Neuronal stem cell (in vitro differentiated cells): ENCODE data around the gene PIK3R1.

ENCODE experiments used
- DNase-seq: peaks from one replicate; pipeline ENCODE4 v3.0.0-alpha.2; 2013; ENCODE audit warnings: low spot score
- H2AFZ ChIP-seq: one replicate; pipeline ENCODE4 v1.6.1; 2013; ENCODE audit warnings: mild to moderate bottlenecking, low read length, inconsistent platforms
- H2AK5ac ChIP-seq: 2 replicates; pipeline ENCODE4 v1.6.1; 2013; ENCODE audit warnings: low read depth, mild to moderate bottlenecking, inconsistent platforms, low read length, moderate library complexity, mixed read lengths
- H2BK120ac ChIP-seq: 2 replicates; pipeline ENCODE4 v1.6.1; 2013; ENCODE audit warnings: low read depth, mild to moderate bottlenecking, inconsistent platforms, low read length, moderate library complexity, mixed read lengths
- H2BK12ac ChIP-seq: one replicate; pipeline ENCODE4 v1.6.1; 2013; ENCODE audit warnings: low read length, inconsistent platforms
- H2BK15ac ChIP-seq: 2 replicates; pipeline ENCODE4 v1.6.1; 2013; ENCODE audit warnings: mild to moderate bottlenecking, low read length, inconsistent platforms, mixed read lengths
- H2BK5ac ChIP-seq: one replicate; pipeline ENCODE4 v1.6.1; 2013; ENCODE audit warnings: inconsistent platforms, mild to moderate bottlenecking, low read length, moderate library complexity
- H3K14ac ChIP-seq: one replicate; pipeline ENCODE4 v1.6.1; 2013; ENCODE audit warnings: low read length, inconsistent platforms
- H3K18ac ChIP-seq: 2 replicates; pipeline ENCODE4 v1.6.1; 2013; ENCODE audit warnings: low read length, inconsistent platforms
- H3K23ac ChIP-seq: 2 replicates; pipeline ENCODE4 v1.6.1; 2013; ENCODE audit warnings: low read depth, mild to moderate bottlenecking, mixed read lengths, low read length, inconsistent platforms; ENCODE audit not compliant: poor library complexity
- H3K27ac ChIP-seq: replicated peaks from 3 replicates; pipeline ENCODE4 v1.5.1; 2013; ENCODE audit warnings: low read length, inconsistent platforms
- H3K27me3 ChIP-seq, 3 experiments: 2 replicates each; pipeline ENCODE4 v1.6.1; 2013; ENCODE audit warnings: low read length in 3 of 3, mild to moderate bottlenecking in 2 of 3, inconsistent platforms in 1 of 3, low read depth in 1 of 3, mixed read lengths in 1 of 3, moderate library complexity in 1 of 3; ENCODE audit not compliant: control insufficient read depth in 3 of 3, insufficient read depth in 3 of 3
- H3K36me3 ChIP-seq, 2 donors: replicated peaks in 1 of 2; 2 replicates each; pipeline ENCODE4 v1.6.1; 2013; ENCODE audit warnings: low read length in 2 of 2; ENCODE audit not compliant: control insufficient read depth in 2 of 2, insufficient read depth in 2 of 2
- H3K4ac ChIP-seq: 2 replicates; pipeline ENCODE4 v1.6.1; 2013; ENCODE audit warnings: inconsistent platforms, mild to moderate bottlenecking, low read length, moderate library complexity
- H3K4me1 ChIP-seq, 2 donors: 1 replicate in 1 of 2; 2 replicates in 1 of 2; pipeline ENCODE4 v1.6.1; 2013; ENCODE audit warnings: low read length in 2 of 2, low read depth in 1 of 2; ENCODE audit not compliant: control insufficient read depth in 2 of 2, insufficient read depth in 1 of 2
- H3K4me2 ChIP-seq: one replicate; pipeline ENCODE4 v1.6.1; 2013; ENCODE audit warnings: mild to moderate bottlenecking, low read length, inconsistent platforms; ENCODE audit not compliant: insufficient read depth, poor library complexity, severe bottlenecking
- H3K4me3 ChIP-seq, 2 donors: 2 replicates each; pipeline ENCODE4 v1.5.1; 2013; ENCODE audit warnings: low read length in 2 of 2, mild to moderate bottlenecking in 2 of 2, inconsistent platforms in 1 of 2, moderate library complexity in 1 of 2
- H3K79me1 ChIP-seq: one replicate; pipeline ENCODE4 v1.6.1; 2013; ENCODE audit warnings: low read depth, mild to moderate bottlenecking, inconsistent platforms, low read length, moderate library complexity
- H3K9ac ChIP-seq: one replicate; pipeline ENCODE4 v1.6.1; 2013; ENCODE audit warnings: mild to moderate bottlenecking, low read depth, low read length, inconsistent platforms; ENCODE audit not compliant: poor library complexity
- H3K9me3 ChIP-seq, 2 donors: replicated peaks in 1 of 2; 2 replicates each; pipeline versions ENCODE3 to v1.6.1; 2013; ENCODE audit warnings: low read length in 2 of 2, mild to moderate bottlenecking in 2 of 2, inconsistent platforms in 1 of 2, low read depth in 1 of 2, mixed read lengths in 1 of 2, moderate library complexity in 1 of 2; ENCODE audit not compliant: control insufficient read depth in 2 of 2, insufficient read depth in 1 of 2
- H4K8ac ChIP-seq: one replicate; pipeline ENCODE4 v1.6.1; 2013; ENCODE audit warnings: low read depth, mild to moderate bottlenecking, inconsistent platforms, low read length, moderate library complexity
- H4K91ac ChIP-seq: one replicate; pipeline ENCODE4 v1.6.1; 2013; ENCODE audit warnings: low read length, low read depth, mild to moderate bottlenecking, inconsistent platforms; ENCODE audit not compliant: poor library complexity
- WGBS, 2 donors: extraction: QIAGEN DNeasy Blood & Tissue Kit; methylation state at CpG; one replicate each; pipeline ENCODE4 v1.1.7; 2013; ENCODE audit warnings: missing lambda C conversion rate in 2 of 2, mixed read lengths in 1 of 2; ENCODE audit not compliant: insufficient read length in 2 of 2, insufficient replicate concordance in 1 of 2; ENCODE audit errors: extremely low coverage in 2 of 2; 5-methylcytosine and 5-hydroxymethylcytosine counted together

PIK3R1 gene

DNA sequence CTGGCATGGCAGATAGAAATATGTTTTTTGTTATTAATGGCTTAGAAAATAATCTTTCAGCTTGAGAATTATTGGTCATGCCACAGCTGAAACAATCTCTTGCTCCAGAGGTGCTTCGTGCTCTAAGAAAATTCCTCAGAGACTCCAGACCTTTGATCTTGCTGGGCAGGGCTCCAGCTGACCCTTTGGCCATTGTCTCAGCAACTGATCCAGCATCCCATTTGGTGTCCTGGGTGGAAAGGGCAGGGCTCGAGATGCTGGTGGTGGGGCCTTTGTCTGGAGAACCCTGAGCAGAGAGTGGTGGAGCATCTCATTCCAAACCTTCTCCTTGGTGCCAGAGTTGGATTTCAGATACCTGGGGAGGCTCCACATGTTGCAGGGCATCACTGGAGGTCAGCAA lies 43.2 kb upstream of the PIK3R1 start:
- peak overlapping the region; percentile 33 for H3K18ac ChIP-seq
- no peak overlapping the region for H3K14ac ChIP-seq
- peak overlapping the region; percentile 83 for H2BK15ac ChIP-seq
- peak overlapping the region; percentile 75 for H4K91ac ChIP-seq
- H4K8ac ChIP-seq = no peak overlapping the region
- H3K4me1 ChIP-seq = peaks cover 12 to 26% of the 10 kb centered on the region in 2 donors
- H3K4me2 ChIP-seq = no peak overlapping the region
- peak overlapping the region; percentile 82 for H2AK5ac ChIP-seq
- no peaks in the 10 kb centered on the region for H3K36me3 ChIP-seq
- WGBS, 2 donors = no CpG with 5 or more reads among the region's 2 CpGs
- no peaks in the 10 kb centered on the region for H3K27me3 ChIP-seq
- no peak overlapping the region for H3K9ac ChIP-seq
- no peaks in the 10 kb centered on the region for H3K9me3 ChIP-seq
- no peak overlapping the region for H3K23ac ChIP-seq
- no peak overlapping the region for H3K27ac ChIP-seq
- no peak overlapping the region for H2BK12ac ChIP-seq
- no peak overlapping the region for H3K4me3 ChIP-seq
- H3K79me1 ChIP-seq = no peaks in the 10 kb centered on the region
- H2BK5ac ChIP-seq = peak overlapping the region; percentile 78
- H2AFZ ChIP-seq = no peak overlapping the region
- H2BK120ac ChIP-seq = peak overlapping the region; percentile 44
- H3K4ac ChIP-seq = no peak overlapping the region
- DNase-seq = no peak

GRCh38 chr5:68173007-68173406 lies 42.5 kb upstream of the PIK3R1 start:
- H3K36me3 ChIP-seq = no peaks in the 10 kb centered on the region
- no peak for DNase-seq
- H2BK120ac ChIP-seq = no peak overlapping the region
- H3K79me1 ChIP-seq = no peaks in the 10 kb centered on the region
- H3K4me2 ChIP-seq = no peak overlapping the region
- no peak overlapping the region for H3K4ac ChIP-seq
- H2AFZ ChIP-seq = no peak overlapping the region
- no peak overlapping the region for H2BK5ac ChIP-seq
- H3K4me3 ChIP-seq = no peak overlapping the region
- H2BK15ac ChIP-seq = no peak overlapping the region
- no peak overlapping the region for H3K27ac ChIP-seq
- H3K14ac ChIP-seq = no peak overlapping the region
- no peak overlapping the region for H2BK12ac ChIP-seq
- H3K23ac ChIP-seq = no peak overlapping the region
- no peak overlapping the region for H2AK5ac ChIP-seq
- H3K9me3 ChIP-seq = no peaks in the 10 kb centered on the region
- no peak overlapping the region for H3K18ac ChIP-seq
- WGBS, 2 donors = no CpG with 5 or more reads among the region's 3 CpGs
- H3K9ac ChIP-seq = no peak overlapping the region
- H3K27me3 ChIP-seq = no peaks in the 10 kb centered on the region
- no peak overlapping the region for H4K91ac ChIP-seq
- peaks cover 12 to 26% of the 10 kb centered on the region in 2 donors for H3K4me1 ChIP-seq
- H4K8ac ChIP-seq = no peak overlapping the region

DNA sequence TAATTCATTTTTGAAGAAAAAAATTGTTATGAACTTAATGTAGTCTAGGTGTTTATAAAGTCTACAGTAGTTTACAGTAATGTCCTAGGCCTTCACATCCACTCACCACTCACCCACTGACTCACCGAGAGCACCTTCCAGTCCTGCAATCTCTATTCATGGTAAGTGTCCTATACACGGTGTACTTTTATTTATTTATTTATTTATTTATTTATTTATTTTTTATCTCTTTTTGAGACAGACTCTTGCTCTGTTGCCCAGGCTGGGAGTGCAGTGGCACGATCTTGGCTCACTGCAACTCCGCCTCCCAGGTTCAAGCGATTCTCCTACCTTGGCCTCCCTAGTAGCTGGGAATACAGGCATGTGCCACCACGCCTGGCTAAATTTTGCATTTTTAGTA lies 39.3 kb upstream of the PIK3R1 start:
- H3K79me1 ChIP-seq = no peaks in the 10 kb centered on the region
- H3K14ac ChIP-seq = no peak overlapping the region
- no peaks in the 10 kb centered on the region for H3K27me3 ChIP-seq
- H2BK12ac ChIP-seq = no peak overlapping the region
- H3K9ac ChIP-seq = no peak overlapping the region
- no peak overlapping the region for H2AK5ac ChIP-seq
- peaks cover 5 to 8% of the 10 kb centered on the region in 2 donors for H3K4me1 ChIP-seq
- H4K8ac ChIP-seq = no peak overlapping the region
- no peak overlapping the region for H2BK5ac ChIP-seq
- H3K23ac ChIP-seq = no peak overlapping the region
- no peaks in the 10 kb centered on the region for H3K36me3 ChIP-seq
- H4K91ac ChIP-seq = no peak overlapping the region
- no peaks in the 10 kb centered on the region for H3K9me3 ChIP-seq
- DNase-seq = no peak
- no peak overlapping the region for H2AFZ ChIP-seq
- H3K4ac ChIP-seq = no peak overlapping the region
- no peak overlapping the region for H3K4me2 ChIP-seq
- whole genome bisulfite sequencing, 2 donors = no CpG with 5 or more reads among the region's 6 CpGs
- no peak overlapping the region for H2BK15ac ChIP-seq
- no peak overlapping the region for H3K18ac ChIP-seq
- H2BK120ac ChIP-seq = no peak overlapping the region
- H3K4me3 ChIP-seq = no peak overlapping the region
- no peak overlapping the region for H3K27ac ChIP-seq

DNA sequence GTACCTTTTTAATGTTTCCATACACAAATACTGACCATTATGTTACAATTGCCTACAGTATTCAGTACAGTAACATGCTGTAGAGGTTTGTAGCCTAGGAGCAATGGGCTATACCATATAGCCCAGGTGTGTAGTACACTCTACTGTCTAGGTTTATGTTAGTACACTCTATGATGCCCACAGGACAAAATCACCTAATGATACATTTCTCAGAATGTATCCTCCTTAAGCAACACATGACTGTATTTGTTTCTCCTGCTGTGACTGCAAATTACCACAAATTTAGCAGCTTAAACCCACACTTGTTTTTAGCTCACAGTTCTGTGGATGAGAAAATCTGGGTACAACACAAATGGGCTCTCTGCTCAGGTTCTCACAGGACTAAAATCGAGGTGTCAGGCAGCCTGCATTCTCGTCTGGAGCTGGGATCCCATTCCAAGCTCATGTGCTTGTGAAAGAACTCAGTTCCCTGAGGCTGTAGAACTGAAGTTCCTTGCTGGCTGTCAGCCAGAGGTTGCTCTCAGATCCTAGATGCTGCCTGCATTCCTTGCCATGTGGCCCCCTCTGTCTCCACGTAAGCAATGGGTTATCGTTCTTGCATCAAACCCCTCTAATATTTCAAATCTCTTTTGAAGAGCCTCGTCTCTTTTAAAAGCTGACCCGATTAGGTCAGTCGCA lies 38.6 kb upstream of the PIK3R1 start:
- no peak for DNase-seq
- Histone ChIP-seq H3K4ac (no peak overlapping the region), H3K4me2 (no peak overlapping the region), H3K79me1 (no peaks in the 10 kb centered on the region), H3K23ac (no peak overlapping the region), H3K36me3 (no peaks in the 10 kb centered on the region), H3K4me3 (no peak overlapping the region), H3K18ac (peak overlapping the region; percentile 30), H3K14ac (no peak overlapping the region), H2BK120ac (no peak overlapping the region), H3K9ac (no peak overlapping the region), H2AK5ac (no peak overlapping the region), H3K9me3 (no peaks in the 10 kb centered on the region), H3K4me1 (peaks cover 4 to 5% of the 10 kb centered on the region in 2 donors), H4K8ac (no peak overlapping the region), H2AFZ (no peak overlapping the region), H4K91ac (no peak overlapping the region), H2BK15ac (no peak overlapping the region), H2BK5ac (no peak overlapping the region), H3K27me3 (no peaks in the 10 kb centered on the region), H3K27ac (no peak overlapping the region), H2BK12ac (no peak overlapping the region)
- no CpG with 5 or more reads among the region's 7 CpGs for WGBS, 2 donors
